Vagina (tissue), 2 donors: ENCODE results near the gene ABCG8.

ENCODE experiments used
- CTCF ChIP-seq, 3 experiments: fragments of 450-650 bp in 2 of 3; fragments of 200-600 bp in 1 of 3; sonication (generic) in 1 of 3; IDR thresholded peaks; one replicate each; pipeline ENCODE4 v1.5.1; 2017 to 2019; ENCODE audit warnings: antibody characterized with exemption in 3 of 3, mild to moderate bottlenecking in 2 of 3, moderate library complexity in 2 of 3
- POLR2AphosphoS5 ChIP-seq, 2 donors: sonication (generic); formaldehyde crosslinking; IDR thresholded peaks; one replicate each; pipeline ENCODE4 v1.9.0; 2017; ENCODE audit warnings: antibody characterized with exemption in 2 of 2, mild to moderate bottlenecking in 2 of 2, low read depth in 1 of 2; ENCODE audit not compliant: insufficient read depth in 1 of 2

- TF ChIP-seq POLR2AphosphoS5 (IDR thresholded peaks at IDR 0.05; ENCODE audit: insufficient read depth in 1 of 2, low read depth in 1 of 2) (no peak), CTCF (IDR thresholded peaks at IDR 0.05) (no peak)
Measured at GRCh38 chr2:43837033-43837432, 1.7 kb upstream of the ABCG8 start.
